K562 (cell line): ENCODE measurements around the gene SH3BGRL3. TPM values are rescaled to one million over a fixed set of nuclear protein-coding genes. Genes with fewer than 3 reads are reported as not detected.

Experiments
- DPF2 ChIP-seq: fragments of 450-650 bp; IDR thresholded peaks from 2 replicates; pipeline ENCODE4 v1.6.1; 2016
- MECOM ChIP-seq: fragments of 250-450 bp; sonication (Bioruptor Pico); IDR thresholded peaks from 2 replicates; pipeline ENCODE4 v1.8.0; 2022; ENCODE audit warnings: inconsistent platforms
- MEIS2 ChIP-seq: fragments of 450-650 bp; IDR thresholded peaks from 2 replicates; pipeline ENCODE4 v1.6.1; 2014; ENCODE audit warnings: mild to moderate bottlenecking; ENCODE audit not compliant: partially characterized antibody
- NCOA2 ChIP-seq, 2 experiments: fragments of 450-650 bp; IDR thresholded peaks; 2 replicates each; pipeline ENCODE4 v1.6.1; 2018; ENCODE audit warnings: mild to moderate bottlenecking in 2 of 2, moderate library complexity in 1 of 2; ENCODE audit not compliant: partially characterized antibody in 2 of 2
- NFE2 ChIP-seq: IDR thresholded peaks from 2 replicates; pipeline ENCODE4 v1.6.1; 2014; ENCODE audit warnings: antibody characterized with exemption, low read depth
- NR2F6 ChIP-seq: fragments of 450-650 bp; formaldehyde crosslinking; IDR thresholded peaks from 2 replicates; pipeline ENCODE4 v1.4.0; 2020; ENCODE audit warnings: mild to moderate bottlenecking
- PHB2 ChIP-seq: fragments of 450-650 bp; IDR thresholded peaks from 2 replicates; pipeline ENCODE4 v1.6.1; 2017; ENCODE audit warnings: low read depth
- RFX1 ChIP-seq: fragments of 450-650 bp; IDR thresholded peaks from 2 replicates; pipeline ENCODE4 v1.6.1; 2016; ENCODE audit warnings: mild to moderate bottlenecking, moderate library complexity
- SMAD1 ChIP-seq: fragments of 150-350 bp; IDR thresholded peaks from 2 replicates; pipeline ENCODE4 v1.6.1; 2014; ENCODE audit warnings: low read length, low read depth; ENCODE audit not compliant: partially characterized antibody
- SRSF3 ChIP-seq: fragments of 200-400 bp; formaldehyde crosslinking; IDR thresholded peaks from 2 replicates; pipeline ENCODE4 v1.6.1; 2016; ENCODE audit warnings: mild to moderate bottlenecking, low read length, moderate library complexity; ENCODE audit not compliant: insufficient read depth
- XRCC5 ChIP-seq: fragments of 200-400 bp; formaldehyde crosslinking; IDR thresholded peaks from 2 replicates; pipeline ENCODE4 v1.6.1; 2017; ENCODE audit warnings: low read depth, mild to moderate bottlenecking, low read length
- ZNF584 ChIP-seq: fragments of 200-800 bp; sonication (Bioruptor generic); IDR thresholded peaks from 2 replicates; pipeline ENCODE4 v1.6.1; 2016; ENCODE audit warnings: low read depth, mild to moderate bottlenecking, missing genetic modification characterization, missing compliant biosample characterization
- polyA plus RNA-seq, 8 experiments: library from polyadenylated mRNA; depleted of rRNA in 4 of 8; stranded (reverse) in 5 of 8; unstranded in 3 of 8; fragments of >200 nt; fragmentation: Nextera tagmentation in 2 of 8; fragmentation: Illumina TruSeq in 1 of 8; extraction: Ambion mirVana in 2 of 8; extraction: Trizol in 1 of 8; gene quantifications; 2 replicates each; pipeline versions ENCODE4 v1.2.1 to v1.2.3, GENCODE V29; 2011 to 2014; ENCODE audit warnings: inconsistent platforms in 1 of 8, missing spikeins in 1 of 8
- total RNA-seq, 7 experiments: library from RNA; depleted of rRNA in 6 of 7; stranded (reverse); fragments of >200 nt in 6 of 7; fragmentation: Illumina TruSeq in 2 of 7; extraction: Trizol in 2 of 7; gene quantifications; 2 replicates each; pipeline versions ENCODE4 v1.2.1 to v1.2.3, GENCODE V29; 2011 to 2021; ENCODE audit warnings: low replicate concordance in 1 of 7
- TF ChIP-seq, protein P1 (sequence below): sonication (generic); formaldehyde crosslinking; IDR thresholded peaks from 2 replicates; pipeline ENCODE4 v1.8.0; 2022; ENCODE audit warnings: missing genetic modification reagents, mild to moderate bottlenecking, moderate library complexity, borderline replicate concordance
- TF ChIP-seq, protein P2 (sequence below): fragments of 150-350 bp; IDR thresholded peaks from 2 replicates; pipeline ENCODE4 v1.6.1; 2014; ENCODE audit warnings: low read depth, mild to moderate bottlenecking, low read length, borderline replicate concordance
- TF ChIP-seq, protein P3 (sequence below): fragments of 250-450 bp; sonication (Bioruptor Pico); IDR thresholded peaks from 2 replicates; pipeline ENCODE4 v1.8.0; 2021; ENCODE audit warnings: borderline replicate concordance, mild to moderate bottlenecking, moderate library complexity; ENCODE audit not compliant: poor library complexity, severe bottlenecking
- TF ChIP-seq, protein P4 (sequence below), 2 experiments: IDR thresholded peaks; 2 replicates each; pipeline ENCODE4 v1.6.1; 2011; ENCODE audit warnings: borderline replicate concordance in 1 of 2, control low read depth in 1 of 2, low read depth in 1 of 2, low read length in 1 of 2, mild to moderate bottlenecking in 1 of 2, mixed read lengths in 1 of 2, moderate library complexity in 1 of 2; ENCODE audit not compliant: insufficient read depth in 1 of 2, insufficient read length in 1 of 2, poor library complexity in 1 of 2, severe bottlenecking in 1 of 2; ENCODE audit errors: extremely low read depth in 1 of 2
- TF ChIP-seq, protein P5 (sequence below): fragments of 450-650 bp; IDR thresholded peaks from 2 replicates; pipeline ENCODE4 v1.6.1; 2016; ENCODE audit warnings: mild to moderate bottlenecking

SH3BGRL3 gene
- total and polyA plus RNA-seq, 9 of the 15 experiments (the other 6 are each of a cell fraction or from before 2014, with no cell fraction given) = 30.3 to 140 (median 54.2) TPM

DNA sequence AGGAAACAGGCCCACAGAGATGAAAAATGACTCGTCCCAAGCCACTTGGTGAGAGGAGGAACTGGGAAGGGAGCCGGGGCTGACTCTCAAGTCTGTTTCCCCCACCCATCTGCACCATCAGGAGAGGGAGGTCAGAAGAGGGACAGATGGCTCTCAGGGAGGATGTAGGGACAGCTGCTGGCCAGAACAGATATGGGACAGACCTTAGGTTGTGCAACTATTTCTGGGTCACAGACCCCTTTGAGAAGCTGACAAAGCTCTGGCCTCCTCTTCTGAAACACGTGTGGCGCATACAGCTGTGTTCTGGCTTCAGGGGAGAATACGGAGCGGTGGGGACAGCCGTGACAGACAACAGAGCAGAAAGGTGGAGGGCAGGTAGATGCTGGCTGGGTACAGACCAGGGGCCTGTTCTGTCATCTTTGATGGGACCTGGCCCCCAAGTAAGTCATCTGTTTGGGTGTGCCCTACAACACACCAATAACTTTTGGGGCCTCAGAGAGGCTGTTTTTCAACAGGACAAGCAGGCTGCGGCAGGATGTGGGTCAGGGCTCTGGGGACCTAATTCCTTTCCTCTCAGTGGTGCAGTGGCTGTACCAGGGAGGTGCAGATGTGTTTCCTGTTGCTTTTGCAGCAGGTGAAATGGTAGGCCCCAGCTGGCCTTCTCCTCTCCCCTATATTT, 7.3 kb downstream of the SH3BGRL3 start (continued):
- TF ChIP-seq, protein P1, sequence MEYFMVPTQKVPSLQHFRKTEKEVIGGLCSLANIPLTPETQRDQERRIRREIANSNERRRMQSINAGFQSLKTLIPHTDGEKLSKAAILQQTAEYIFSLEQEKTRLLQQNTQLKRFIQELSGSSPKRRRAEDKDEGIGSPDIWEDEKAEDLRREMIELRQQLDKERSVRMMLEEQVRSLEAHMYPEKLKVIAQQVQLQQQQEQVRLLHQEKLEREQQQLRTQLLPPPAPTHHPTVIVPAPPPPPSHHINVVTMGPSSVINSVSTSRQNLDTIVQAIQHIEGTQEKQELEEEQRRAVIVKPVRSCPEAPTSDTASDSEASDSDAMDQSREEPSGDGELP (CRISPR knock-in tag) = peak; percentile 97
- TF ChIP-seq, protein P2, sequence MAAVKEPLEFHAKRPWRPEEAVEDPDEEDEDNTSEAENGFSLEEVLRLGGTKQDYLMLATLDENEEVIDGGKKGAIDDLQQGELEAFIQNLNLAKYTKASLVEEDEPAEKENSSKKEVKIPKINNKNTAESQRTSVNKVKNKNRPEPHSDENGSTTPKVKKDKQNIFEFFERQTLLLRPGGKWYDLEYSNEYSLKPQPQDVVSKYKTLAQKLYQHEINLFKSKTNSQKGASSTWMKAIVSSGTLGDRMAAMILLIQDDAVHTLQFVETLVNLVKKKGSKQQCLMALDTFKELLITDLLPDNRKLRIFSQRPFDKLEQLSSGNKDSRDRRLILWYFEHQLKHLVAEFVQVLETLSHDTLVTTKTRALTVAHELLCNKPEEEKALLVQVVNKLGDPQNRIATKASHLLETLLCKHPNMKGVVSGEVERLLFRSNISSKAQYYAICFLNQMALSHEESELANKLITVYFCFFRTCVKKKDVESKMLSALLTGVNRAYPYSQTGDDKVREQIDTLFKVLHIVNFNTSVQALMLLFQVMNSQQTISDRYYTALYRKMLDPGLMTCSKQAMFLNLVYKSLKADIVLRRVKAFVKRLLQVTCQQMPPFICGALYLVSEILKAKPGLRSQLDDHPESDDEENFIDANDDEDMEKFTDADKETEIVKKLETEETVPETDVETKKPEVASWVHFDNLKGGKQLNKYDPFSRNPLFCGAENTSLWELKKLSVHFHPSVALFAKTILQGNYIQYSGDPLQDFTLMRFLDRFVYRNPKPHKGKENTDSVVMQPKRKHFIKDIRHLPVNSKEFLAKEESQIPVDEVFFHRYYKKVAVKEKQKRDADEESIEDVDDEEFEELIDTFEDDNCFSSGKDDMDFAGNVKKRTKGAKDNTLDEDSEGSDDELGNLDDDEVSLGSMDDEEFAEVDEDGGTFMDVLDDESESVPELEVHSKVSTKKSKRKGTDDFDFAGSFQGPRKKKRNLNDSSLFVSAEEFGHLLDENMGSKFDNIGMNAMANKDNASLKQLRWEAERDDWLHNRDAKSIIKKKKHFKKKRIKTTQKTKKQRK = no peak
- TF ChIP-seq MEIS2 (peak; percentile 75), NFE2 (peak; percentile 32; the same call in 1 of the 2 replicates), RFX1 (no peak), SRSF3 (no peak), MECOM (0 out of 2 replicates have a peak, but pooled peaks have one; percentile 28), XRCC5 (peak; percentile 47; the same call in 1 of the 2 replicates), PHB2 (peak; percentile 81; the same call in 1 of the 2 replicates), ZNF584 (CRISPR knock-in tag) (peak; percentile 85), DPF2 (peak; percentile 97), SMAD1 (peak; percentile 26), NR2F6 (CRISPR knock-in tag) (no peak), NCOA2 (IDR thresholded peaks at IDR 0.05; ENCODE audit: partially characterized antibody in 2 of 2) (no peak)
- TF ChIP-seq, protein P3, sequence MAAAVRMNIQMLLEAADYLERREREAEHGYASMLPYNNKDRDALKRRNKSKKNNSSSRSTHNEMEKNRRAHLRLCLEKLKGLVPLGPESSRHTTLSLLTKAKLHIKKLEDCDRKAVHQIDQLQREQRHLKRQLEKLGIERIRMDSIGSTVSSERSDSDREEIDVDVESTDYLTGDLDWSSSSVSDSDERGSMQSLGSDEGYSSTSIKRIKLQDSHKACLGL = no peak
- TF ChIP-seq, protein P4, sequence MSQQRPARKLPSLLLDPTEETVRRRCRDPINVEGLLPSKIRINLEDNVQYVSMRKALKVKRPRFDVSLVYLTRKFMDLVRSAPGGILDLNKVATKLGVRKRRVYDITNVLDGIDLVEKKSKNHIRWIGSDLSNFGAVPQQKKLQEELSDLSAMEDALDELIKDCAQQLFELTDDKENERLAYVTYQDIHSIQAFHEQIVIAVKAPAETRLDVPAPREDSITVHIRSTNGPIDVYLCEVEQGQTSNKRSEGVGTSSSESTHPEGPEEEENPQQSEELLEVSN (IDR thresholded peaks at IDR 0.05; ENCODE audit: borderline replicate concordance in 1 of 2, extremely low read depth in 1 of 2, insufficient read depth in 1 of 2, insufficient read length in 1 of 2, low read depth in 1 of 2, low read length in 1 of 2, poor library complexity in 1 of 2, severe bottlenecking in 1 of 2) = peak; percentile 35 to 79
- TF ChIP-seq, protein P5, sequence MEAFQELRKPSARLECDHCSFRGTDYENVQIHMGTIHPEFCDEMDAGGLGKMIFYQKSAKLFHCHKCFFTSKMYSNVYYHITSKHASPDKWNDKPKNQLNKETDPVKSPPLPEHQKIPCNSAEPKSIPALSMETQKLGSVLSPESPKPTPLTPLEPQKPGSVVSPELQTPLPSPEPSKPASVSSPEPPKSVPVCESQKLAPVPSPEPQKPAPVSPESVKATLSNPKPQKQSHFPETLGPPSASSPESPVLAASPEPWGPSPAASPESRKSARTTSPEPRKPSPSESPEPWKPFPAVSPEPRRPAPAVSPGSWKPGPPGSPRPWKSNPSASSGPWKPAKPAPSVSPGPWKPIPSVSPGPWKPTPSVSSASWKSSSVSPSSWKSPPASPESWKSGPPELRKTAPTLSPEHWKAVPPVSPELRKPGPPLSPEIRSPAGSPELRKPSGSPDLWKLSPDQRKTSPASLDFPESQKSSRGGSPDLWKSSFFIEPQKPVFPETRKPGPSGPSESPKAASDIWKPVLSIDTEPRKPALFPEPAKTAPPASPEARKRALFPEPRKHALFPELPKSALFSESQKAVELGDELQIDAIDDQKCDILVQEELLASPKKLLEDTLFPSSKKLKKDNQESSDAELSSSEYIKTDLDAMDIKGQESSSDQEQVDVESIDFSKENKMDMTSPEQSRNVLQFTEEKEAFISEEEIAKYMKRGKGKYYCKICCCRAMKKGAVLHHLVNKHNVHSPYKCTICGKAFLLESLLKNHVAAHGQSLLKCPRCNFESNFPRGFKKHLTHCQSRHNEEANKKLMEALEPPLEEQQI = no peak
